ENCODE results near the gene MED16.

DNA sequence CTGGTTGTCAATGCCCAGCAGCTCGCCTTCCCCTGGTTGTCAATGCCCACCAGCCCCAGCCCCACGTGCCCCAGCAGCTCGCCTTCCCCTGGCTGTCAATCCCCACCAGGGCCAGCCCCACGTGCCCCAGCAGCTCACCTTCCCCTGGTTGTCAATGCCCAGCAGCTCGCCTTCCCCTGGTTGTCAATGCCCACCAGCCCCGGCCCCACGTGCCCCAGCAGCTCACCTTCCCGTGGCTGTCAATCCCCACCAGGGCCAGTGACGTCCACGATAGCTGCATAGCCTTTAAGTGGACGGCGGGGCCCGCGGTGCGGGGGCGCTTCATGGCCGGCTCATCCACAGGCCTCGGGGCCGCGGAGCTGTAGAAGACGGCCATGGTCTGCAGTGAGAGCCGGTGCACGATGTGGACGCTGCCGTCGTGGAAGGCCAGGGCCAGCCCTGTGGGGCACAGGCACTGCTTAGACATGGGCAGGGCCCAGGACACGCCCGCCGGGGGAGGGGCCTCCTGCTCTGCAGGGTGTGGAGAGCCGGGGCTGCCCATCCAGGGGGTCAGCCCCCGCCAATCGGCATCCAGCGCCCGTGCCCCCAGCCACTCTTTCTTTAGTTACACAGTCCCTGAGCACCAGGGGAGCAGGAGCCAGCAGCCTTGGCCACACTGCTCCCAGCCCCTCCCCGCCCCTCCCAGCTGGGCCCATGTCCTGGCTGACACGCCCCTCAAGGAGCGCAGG, 13.1 kb downstream of the MED16 start:
- TF ChIP-seq POLR2AphosphoS5 (IDR thresholded peaks at IDR 0.05; ENCODE audit: low read depth, low read length) (no peak), POLR2A (IDR thresholded peaks at IDR 0.05; ENCODE audit: low read depth, low read length) (no peak)

Measured in GM12891 (cell line).